ENCODE data around the gene IGFBPL1.
"Not testable (repeated sequence)": the region's sequence is repeated elsewhere in the genome, so short reads cannot be mapped to it uniquely, and the experiment has no call there.

The IGFBPL1 gene

DNA sequence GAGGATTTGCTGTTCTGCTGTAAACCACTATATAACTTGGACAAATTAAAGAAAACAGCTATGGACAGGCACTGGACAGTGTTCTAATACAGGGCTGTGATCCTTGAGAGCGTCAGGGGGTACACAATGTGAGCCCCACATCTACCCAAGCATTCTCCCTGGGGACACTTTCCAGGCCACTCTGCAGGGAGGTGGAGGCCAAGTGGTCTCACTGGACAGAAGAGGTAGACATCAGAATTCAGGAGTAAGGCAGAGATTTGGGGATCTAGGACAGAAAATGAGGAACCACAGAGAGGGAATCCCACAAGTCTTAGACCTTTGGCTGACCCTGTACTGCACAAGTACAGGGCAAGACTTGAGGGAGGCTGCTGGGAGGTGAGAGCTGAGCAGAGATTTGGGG lies 3.8 kb upstream of the IGFBPL1 start:
- no peak for DNase-seq

GRCh38 chr9:38424918-38425317 lies 664 bp upstream of the IGFBPL1 start:
- DNase-seq = no peak

- no peak for DNase-seq
Observed at GRCh38 chr9:38423273-38423972, 831 bp downstream of the IGFBPL1 start.

GRCh38 chr9:38422555-38423260 lies 1.5 kb downstream of the IGFBPL1 start:
- DNase-seq = no peak

DNA sequence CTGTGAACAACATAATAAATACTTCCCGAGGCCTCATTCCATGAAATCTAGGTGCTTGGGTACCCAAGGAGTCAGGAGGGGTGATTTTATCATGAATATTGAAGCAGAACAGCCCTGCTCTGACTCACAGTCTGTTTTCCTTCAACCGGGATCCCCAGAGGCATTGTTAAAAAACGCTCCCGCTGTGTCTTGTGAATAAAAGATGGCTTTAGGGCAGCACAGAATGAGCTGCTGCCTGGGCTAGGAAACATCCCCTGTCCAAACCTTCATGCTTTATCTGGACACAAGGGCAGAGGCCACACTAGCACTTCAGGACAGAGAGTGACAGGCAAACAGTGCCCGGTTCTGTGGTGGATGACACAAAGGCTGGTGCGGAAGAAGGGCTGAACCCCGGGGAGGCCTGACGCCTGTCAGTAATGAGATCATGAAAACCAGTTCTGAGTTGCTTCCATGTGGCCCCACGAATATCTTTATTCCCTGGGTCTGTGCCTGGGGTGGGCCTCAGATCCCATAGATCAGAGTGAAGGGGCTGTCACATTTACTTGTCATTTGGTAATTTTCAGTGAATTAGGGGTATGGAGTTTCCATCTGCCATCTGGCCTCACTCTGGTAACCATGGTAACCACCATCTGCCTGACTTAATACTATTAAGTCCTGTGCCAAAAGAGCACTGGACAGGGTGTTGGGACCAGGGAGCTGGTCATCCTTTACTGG lies 2.6 kb downstream of the IGFBPL1 start:
- DNase-seq = peak; percentile 91

DNA sequence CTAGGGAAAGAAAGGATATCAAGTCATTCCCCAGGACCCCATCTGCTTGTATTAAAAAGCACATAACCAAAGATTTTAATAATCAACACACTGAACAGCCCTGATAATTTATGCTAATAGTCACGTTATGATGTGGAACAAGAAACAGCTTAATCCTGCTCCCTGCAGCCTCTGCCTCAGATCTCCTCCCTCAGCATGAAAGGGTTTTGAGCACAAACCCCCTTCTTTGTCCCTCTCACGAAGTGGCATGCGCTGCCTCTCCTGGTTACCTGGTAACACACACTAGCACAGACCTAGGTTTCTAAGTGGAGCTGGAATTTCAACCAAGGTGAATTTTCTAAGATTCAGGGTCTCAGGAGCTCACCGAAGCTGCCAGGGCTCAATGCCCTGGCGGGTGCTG lies 5.1 kb downstream of the IGFBPL1 start:
- no peak for DNase-seq

DNA sequence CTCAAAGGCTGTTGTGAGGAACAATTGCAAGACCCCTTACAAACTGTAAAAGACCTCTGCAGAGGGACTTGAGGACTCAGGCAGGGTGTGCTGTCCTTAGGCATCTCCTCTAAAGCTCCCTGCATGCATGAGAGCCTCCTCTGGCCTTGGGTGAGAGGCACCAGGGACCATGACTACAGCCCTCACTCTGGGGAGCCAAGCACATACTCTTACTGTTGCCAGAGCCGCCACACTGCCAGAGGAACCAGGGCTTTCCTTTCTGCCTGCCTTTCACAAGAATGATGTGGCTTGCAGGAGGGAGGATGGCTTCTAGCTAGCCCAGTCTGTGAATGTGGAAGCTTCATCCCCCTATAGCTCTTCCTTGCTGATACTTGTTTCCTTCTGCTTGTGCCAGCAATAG lies 5.9 kb downstream of the IGFBPL1 start:
- DNase-seq = no peak

DNA sequence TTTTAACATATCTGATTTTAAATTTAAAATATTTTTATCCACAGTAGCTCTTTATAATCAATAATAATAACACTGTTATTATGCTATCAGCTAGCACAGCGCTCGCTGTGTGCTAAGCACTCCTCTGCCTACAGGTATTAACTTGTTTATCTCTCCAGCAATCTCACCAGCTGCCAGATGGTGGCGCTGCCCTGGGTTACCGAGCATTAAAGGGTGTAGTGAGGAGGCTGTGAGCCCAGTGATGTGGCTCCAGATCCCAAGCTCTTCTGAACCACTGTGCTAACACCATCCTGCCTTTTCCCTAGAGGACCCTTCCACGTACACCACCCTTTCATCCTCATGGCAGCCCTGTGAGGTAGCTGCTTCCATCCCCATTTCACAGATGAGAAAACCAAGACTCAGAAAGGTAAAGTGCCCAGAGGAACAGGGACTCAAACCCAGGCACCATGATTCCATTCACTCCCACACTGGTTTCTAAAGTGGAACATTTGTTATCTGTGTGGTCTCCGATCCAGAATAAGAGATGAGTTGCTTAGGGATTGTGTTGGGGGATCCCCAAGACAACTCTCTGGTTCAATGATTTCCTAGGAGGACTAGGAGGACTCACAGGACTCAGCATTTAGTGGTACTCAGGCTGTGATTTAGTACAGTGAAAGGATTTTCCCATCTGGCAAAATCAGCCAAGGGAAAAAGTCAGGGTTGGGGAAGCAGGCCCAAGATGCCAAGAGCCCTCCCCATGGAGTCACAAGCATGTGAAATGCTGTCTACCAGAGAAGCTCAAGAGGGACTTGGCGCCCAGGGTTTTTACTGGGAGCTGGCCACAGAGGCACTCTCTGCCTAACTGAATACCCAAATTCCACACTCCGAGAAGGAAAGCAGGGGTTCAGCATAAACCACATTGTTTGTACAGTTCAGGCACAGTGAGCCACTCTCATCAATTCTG lies 7.0 kb downstream of the IGFBPL1 start:
- DNase-seq = no peak

DNA sequence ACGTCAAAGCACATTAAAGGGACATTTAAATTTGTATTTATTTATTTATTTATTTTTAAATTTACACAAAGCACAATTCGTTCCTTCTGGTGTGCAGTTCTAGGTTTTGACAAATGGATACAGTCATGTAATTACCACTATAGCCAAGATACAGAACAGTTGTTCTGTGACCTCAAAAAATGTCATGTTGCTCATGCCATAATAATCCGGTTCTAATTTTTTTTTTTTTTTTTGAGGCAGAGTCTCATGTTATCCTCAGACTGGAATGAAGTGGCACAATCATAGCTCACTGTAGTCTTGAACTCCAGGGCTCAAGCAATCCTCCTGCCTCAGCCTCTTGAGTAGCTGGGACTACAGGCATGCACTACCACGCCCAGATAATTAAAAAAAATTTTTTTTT lies 7.8 kb downstream of the IGFBPL1 start:
- DNase-seq = no peak

GRCh38 chr9:38415856-38416255 lies 8.4 kb downstream of the IGFBPL1 start:
- DNase-seq = no peak

- DNase-seq = peak; percentile 96
Observed at GRCh38 chr9:38414040-38414723, 10.1 kb downstream of the IGFBPL1 start.

DNA sequence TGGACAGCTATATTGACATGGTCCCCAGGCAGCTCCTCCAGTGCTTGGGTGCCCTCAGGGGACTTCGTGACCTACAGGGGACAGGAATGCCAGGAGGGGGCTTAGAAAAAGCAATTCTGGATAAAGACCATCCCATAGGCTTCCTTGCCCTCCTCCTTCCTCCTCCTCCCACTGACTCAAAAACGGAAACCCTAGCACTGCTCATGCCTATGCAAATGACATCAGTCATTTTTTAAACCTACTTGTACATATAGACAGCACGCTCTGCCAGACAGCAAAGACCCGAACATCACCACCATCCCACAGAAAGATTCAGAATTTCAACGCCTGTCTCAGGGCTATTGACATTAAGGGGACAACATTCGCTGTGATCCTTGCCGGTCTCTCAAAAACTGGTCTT lies 11.0 kb downstream of the IGFBPL1 start:
- no peak for DNase-seq

DNA sequence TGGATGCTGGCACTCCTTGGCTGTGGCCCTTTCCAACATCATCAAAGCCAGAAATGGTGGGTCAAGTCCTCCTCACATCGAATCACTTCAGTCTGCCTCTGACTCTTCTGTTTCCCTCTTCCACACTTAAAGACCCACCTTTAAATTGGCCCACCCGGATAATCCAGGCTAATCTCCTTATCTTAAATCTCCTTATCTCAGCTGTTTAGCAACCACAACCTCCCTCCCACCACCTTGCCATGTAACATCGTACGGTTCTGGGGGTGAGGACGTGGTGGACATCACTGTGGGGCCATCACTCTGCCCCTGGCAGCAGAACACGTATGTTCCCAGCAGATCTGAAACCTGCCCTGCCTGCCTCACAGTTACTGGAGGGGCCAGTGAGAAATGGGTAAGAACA lies 11.5 kb downstream of the IGFBPL1 start:
- no peak for DNase-seq

DNA sequence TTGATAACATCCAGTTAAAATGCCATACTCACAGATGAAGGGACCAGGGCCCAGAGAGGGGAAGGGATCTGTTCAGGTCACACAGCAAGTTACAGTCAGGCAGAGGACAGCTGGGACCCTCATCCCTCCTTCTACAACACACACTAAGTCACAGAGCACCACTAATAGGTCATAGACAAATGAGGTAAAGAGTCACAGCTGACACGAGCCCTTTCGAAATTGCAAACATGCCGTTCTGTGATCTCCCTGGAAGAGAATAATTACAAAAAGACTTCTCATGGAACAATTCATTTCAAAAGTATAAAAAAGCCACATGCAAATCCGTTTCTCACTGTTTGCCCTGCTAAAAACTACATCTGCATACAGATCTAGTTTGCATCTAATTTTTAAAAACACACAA lies 15.5 kb downstream of the IGFBPL1 start:
- DNase-seq = no peak

DNA sequence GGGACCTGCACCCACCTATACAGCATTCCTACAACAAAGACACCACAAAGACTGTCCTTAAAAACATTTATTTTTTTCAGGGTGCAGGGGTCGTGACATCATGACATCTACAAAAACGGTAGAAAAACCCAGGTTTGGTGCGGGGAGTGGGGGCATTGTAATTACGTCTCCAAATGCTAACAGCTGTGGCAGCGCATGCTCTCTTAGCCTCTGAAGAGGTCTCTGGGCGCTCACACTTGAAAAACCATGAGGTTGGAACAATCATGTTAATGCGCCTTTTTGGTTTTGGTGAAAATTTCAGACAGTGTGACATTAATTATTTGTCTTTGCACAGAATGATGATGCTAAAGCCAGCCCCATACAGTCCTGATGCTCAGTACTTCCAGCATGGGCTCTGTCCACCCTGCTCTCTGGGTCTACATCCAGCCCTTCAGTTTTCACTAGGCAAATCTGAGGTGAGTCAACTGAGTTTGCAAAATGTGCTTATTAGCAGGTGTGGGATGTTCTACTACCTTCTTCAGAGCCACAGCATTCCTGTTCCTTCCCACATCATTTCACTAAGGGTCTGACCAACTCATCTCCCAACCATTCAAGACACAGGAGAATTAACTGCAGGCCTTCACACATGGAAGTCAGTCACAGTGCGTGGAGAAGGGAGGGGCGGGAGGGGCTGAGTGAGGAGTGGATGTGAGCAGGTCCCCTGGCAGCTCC lies 17.6 kb downstream of the IGFBPL1 start:
- no peak for DNase-seq

GRCh38 chr9:38405785-38406184 lies 18.5 kb downstream of the IGFBPL1 start:
- DNase-seq = no peak

DNA sequence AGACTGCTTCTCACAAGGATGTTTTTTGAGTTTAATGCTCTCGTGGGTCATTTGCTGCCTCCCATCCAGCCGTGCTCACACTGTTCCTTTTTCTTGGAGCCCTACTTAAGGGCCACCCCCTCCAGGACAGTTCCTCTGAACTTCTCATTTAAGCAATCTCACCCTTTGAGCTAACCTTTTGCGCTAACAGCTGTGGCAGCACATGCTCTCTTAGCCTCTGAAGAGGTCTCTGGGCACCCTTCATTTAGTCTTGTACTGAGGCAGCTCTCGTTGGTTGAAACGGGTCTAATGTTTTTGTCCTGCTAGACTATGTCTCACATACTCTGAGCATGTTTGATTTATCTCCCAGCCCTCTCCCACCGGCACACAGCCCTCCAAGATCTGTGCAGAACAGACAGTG lies 19.9 kb downstream of the IGFBPL1 start:
- no peak for DNase-seq

DNA sequence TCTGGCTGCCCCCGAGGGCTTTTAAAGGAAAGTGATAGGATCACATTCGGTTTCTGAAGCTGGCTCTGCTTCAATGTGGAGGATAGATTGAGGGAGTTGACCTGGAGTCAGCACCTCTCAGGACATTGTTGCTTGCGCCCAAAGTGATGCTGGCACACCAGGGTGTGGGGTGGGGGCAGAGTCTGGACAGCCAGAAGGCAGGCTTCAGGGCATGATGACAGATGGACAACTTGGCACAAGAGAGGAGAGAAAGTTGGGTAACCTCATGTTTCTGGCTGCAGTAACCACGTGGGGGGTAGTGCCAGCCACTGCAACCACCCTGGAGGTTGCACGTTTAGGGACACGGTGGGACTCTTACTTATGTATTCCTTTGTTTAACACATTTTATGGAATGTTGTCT lies 22.3 kb downstream of the IGFBPL1 start:
- DNase-seq = no peak

- DNase-seq = not testable (repeated sequence)
Observed at GRCh38 chr9:38399191-38399590, 25.1 kb downstream of the IGFBPL1 start.

DNA sequence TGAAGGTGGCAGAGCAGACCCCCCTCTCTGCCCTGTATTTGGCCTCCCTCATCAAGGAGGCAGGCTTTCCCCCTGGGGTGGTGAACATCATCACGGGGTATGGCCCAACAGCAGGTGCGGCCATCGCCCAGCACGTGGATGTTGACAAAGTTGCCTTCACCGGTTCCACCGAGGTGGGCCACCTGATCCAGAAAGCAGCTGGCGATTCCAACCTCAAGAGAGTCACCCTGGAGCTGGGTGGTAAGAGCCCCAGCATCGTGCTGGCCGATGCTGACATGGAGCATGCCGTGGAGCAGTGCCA lies 27.9 kb downstream of the IGFBPL1 start:
- no peak for DNase-seq

- DNase-seq = no peak
Observed at GRCh38 chr9:38395653-38396370, 28.4 kb downstream of the IGFBPL1 start.
